Astrocyte of the spinal cord (primary cell): ENCODE data around the gene NCKAP5L.
"Not testable (repeated sequence)": the region's sequence is repeated elsewhere in the genome, so short reads cannot be mapped to it uniquely, and the experiment has no call there.

Experiments
- DNase-seq: peaks from one replicate; pipeline ENCODE4 v3.0.0; 2011; ENCODE audit warnings: low read depth, low spot score
- H3K4me3 ChIP-seq: 2 replicates; pipeline ENCODE4 v1.5.1; 2011; ENCODE audit warnings: low read depth, mild to moderate bottlenecking, low read length, moderate library complexity
- in situ Hi-C: cut with HindIII; loops from 2 replicates; pipeline ENCODE4 v1.10.0; 2017; ENCODE audit warnings: low sequenced_read_pairs
- TF ChIP-seq, protein P1 (sequence below): IDR thresholded peaks from 2 replicates; pipeline ENCODE4 v1.5.1; 2012; ENCODE audit warnings: low read depth, mild to moderate bottlenecking, low read length, inconsistent platforms

The NCKAP5L gene

DNA sequence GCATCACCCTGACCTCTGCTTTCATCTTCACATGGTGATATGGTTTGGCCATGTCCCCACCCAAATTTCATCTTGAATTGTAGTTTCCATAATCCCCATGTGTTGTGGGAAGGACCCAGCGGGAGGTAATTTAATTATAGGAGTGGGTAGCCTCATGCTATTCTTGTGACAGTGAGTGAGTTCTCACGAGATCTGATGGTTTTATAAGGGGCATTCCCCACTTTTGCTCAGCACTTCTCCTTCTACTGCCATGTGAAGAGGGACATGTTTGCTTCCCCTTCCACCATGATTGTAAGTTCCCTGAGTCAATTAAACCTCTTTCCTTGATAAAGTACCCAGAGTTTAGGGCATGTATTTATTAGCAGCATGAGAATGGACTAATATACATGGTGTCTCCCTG, 48.6 kb downstream of the NCKAP5L start:
- in situ Hi-C loops, result no loop called here
- H3K4me3 ChIP-seq, result no peak overlapping the region
- TF ChIP-seq, protein P1, sequence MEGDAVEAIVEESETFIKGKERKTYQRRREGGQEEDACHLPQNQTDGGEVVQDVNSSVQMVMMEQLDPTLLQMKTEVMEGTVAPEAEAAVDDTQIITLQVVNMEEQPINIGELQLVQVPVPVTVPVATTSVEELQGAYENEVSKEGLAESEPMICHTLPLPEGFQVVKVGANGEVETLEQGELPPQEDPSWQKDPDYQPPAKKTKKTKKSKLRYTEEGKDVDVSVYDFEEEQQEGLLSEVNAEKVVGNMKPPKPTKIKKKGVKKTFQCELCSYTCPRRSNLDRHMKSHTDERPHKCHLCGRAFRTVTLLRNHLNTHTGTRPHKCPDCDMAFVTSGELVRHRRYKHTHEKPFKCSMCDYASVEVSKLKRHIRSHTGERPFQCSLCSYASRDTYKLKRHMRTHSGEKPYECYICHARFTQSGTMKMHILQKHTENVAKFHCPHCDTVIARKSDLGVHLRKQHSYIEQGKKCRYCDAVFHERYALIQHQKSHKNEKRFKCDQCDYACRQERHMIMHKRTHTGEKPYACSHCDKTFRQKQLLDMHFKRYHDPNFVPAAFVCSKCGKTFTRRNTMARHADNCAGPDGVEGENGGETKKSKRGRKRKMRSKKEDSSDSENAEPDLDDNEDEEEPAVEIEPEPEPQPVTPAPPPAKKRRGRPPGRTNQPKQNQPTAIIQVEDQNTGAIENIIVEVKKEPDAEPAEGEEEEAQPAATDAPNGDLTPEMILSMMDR, result no peak
- no peak for DNase-seq

DNA sequence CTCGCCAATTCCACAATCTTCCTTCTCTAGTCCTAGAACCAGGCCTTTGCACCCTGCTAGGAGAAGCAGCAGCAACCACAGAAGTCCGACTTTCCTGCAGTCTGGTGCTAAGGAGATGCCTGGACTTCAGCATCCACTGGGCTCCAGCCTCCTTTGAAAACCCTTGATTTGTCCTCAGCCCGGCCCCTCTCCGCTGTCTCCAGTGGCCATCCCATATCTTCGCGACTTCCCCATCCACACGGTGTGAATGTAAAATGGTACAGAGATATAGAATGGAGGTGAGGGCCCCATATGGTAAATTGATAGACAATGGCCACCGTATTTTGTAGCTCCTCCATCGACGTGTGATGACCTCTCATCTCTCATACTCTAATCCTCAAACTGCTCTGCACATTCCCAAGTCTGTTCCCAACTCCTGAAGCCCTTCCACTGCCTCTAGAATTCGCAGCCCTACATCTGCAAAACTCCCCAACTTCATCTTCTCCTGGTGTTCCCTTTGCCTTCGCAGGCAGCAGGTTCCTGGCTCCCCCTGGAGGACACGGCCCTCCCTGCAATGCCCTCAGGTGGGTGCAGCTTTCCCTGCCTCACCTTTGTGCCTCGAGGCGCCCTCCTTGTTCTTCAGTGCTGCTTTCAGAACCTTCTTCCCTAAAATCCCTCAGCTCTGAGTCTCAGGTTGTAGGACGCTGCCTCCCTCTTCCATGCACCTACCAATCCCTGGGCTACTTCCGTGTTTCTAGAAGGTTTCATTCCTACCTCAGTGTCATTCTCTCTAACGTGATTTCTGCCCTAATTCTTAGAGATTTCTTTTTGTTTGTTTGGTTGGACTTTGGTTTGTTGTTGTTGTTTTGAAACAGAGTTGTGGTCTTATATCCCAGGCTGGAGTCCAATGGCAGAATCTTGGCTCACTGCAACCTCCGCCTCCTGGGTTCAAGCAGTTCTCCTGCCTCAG, 50.1 kb downstream of the NCKAP5L start:
- DNase-seq, result peak; percentile 18
- H3K4me3 ChIP-seq, result no peak overlapping the region
- TF ChIP-seq, protein P1, result peak; percentile 97
- in situ Hi-C loops, result no loop called here

DNA sequence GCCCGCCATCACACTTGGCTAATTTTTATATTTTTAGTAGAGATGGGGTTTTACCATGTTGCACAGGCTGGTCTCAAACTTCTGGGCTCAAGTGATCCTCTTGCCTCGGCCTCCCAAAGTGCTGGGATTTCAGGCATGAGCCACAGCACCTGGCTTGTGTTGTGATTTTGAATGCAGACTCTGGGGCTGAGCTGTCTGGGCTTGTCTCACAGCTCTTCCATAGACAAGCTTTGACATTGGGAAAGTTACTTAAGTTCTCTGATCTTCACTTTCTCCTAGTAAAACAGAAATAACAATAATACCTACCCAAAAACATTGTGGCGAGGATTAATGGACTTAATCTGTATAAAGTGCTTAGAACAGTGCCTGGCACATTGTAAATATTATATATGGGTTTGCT, 50.9 kb downstream of the NCKAP5L start:
- TF ChIP-seq, protein P1, result no peak
- no peak for DNase-seq
- H3K4me3 ChIP-seq, result no peak overlapping the region
- in situ Hi-C loops, result no loop called here

DNA sequence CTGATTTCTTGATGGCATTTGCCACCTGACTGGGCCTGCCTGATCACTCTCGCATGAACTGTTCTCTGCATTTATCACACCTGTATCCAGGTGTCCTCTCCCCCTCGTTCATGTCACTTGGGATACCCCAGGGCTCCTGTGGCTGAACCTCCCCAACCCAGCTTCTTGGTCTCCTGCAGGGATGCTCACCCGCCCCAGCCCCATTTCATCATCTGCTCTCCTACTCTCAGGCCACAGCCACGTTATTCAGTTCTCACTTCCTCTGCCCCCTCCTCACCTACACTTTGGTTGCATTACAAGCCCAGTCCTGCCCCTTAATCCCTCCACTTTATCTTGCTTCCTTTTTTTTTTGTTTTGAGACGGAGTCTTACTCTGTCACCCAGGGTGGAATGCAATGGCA, 51.4 kb downstream of the NCKAP5L start:
- TF ChIP-seq, protein P1, result no peak
- no peak overlapping the region for H3K4me3 ChIP-seq
- in situ Hi-C loops, result no loop called here
- DNase-seq, result no peak

DNA sequence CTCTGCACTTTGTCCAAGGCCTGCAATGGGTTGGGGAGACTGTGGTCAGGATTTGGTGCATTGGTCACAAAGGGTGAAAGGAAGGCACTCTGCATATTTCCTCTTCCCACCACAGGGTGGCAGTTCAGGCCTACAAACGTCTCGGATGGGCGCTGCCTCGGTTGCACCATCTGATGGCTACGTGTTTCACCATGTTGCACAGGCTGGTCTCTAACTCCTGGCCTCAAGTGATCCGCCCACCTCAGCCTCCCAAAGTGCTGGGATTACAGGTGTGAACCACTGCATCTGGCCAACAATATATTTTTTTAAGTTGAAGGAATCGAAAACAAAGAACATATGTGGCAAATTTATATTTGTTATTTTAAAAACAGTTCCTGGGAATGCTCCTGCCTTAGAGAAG, 51.8 kb downstream of the NCKAP5L start:
- in situ Hi-C loops, result no loop called here
- no peak overlapping the region for H3K4me3 ChIP-seq
- TF ChIP-seq, protein P1, result peak; percentile 79
- peak; percentile 71 for DNase-seq

DNA sequence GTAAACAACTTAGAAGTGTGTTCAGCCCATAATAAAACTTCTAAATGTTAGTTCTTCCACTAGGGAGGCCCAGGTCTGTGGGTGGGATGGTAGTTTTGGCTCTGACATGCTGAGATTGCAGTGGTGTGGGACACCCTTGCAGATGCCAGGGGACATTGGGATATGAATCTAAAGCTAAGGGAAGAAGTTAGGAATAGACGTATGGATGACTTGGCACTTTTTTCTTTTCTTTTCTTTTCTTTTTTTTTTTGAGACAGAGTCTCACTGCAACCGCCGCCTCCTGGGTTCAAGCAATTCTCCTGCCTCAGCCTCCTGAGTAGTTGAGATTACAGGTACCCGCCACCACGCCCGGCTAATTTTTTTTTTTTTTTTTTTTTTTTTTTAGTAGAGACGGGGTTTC, 55.1 kb downstream of the NCKAP5L start:
- H3K4me3 ChIP-seq, DNase-seq, in situ Hi-C loops: not testable (repeated sequence)

DNA sequence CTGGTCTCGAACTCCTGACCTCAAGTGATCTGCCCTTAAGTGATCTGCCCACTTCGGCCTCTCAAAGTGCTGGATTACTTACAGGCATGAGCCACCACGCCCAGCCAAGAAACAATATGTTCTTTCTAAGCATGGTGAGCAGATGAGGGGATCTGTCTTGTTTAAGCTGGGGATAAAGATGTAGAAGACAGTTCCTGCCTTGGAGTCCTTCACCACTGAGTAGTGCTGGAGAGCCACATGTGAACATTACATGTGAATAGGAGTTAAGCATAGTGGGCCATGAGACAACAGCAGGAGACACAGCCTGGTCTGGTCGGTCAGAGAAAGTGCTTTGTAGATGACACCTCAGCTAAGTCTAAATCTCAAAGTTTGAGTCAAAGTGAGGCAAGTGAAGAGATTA, 60.9 kb downstream of the NCKAP5L start:
- DNase-seq, result no peak
- H3K4me3 ChIP-seq, result no peak overlapping the region
- in situ Hi-C loops, result no loop called here
- TF ChIP-seq, protein P1, result no peak
